Upper lobe of right lung (tissue), 1 donor: ENCODE data around the gene DYNC1LI1. TPM values are rescaled to one million over a fixed set of nuclear protein-coding genes. Genes with fewer than 3 reads are reported as not detected.

Source experiments
- ATAC-seq: fragments of 200-7000 bp; cut with Tn5 transposase; one replicate; pipeline ENCODE4 v1.9.1; 2020; ENCODE audit warnings: mild to moderate bottlenecking, moderate library complexity
- DNase-seq: peaks from one replicate; pipeline ENCODE4 v3.0.0-alpha.2; 2020
- H3K27ac ChIP-seq: fragments of 200-600 bp; one replicate; pipeline ENCODE4 v1.8.0; 2022
- H3K27me3 ChIP-seq: fragments of 200-600 bp; one replicate; pipeline ENCODE4 v1.8.0; 2022; ENCODE audit warnings: mild to moderate bottlenecking
- H3K36me3 ChIP-seq: fragments of 200-600 bp; one replicate; pipeline ENCODE4 v1.8.0; 2022
- H3K4me1 ChIP-seq: fragments of 200-600 bp; one replicate; pipeline ENCODE4 v1.8.0; 2022
- H3K4me3 ChIP-seq: fragments of 200-600 bp; one replicate; pipeline ENCODE4 v1.8.0; 2022; ENCODE audit warnings: mild to moderate bottlenecking
- H3K9me3 ChIP-seq: fragments of 200-600 bp; one replicate; pipeline ENCODE4 v1.8.0; 2022
- CTCF ChIP-seq: fragments of 200-600 bp; IDR thresholded peaks from one replicate; pipeline ENCODE4 v1.8.0; 2022; ENCODE audit warnings: antibody characterized with exemption
- intact Hi-C: fragments of 100-400 bp; cut with DNase I; formaldehyde crosslinking; loops from one replicate; pipeline ENCODE4 v1.11.0; 2022
- total RNA-seq: library from RNA; stranded (reverse); fragmentation: NEBNext Ultra II Directional; extraction: Animal tissue kit (Norgen Biotek cat#: 25700); gene quantifications from one replicate; pipeline ENCODE4 v1.2.1, GENCODE V29; 2021
- donor health status: DM: no; HTN: yes; CAD: no; lungs with severe emphysema.

The DYNC1LI1 gene
- total RNA-seq, 1 donor from 2014 or later, result 37.8 TPM

- Histone ChIP-seq H3K9me3 (no peaks in the 10 kb centered on the region), H3K4me1 (peaks cover 16% of the 10 kb centered on the region), H3K36me3 (peaks cover 42% of the 10 kb centered on the region), H3K4me3 (no peak overlapping the region), H3K27ac (no peak overlapping the region), H3K27me3 (no peaks in the 10 kb centered on the region)
- no peak for TF ChIP-seq CTCF
- no peak for ATAC-seq
- DNase-seq, result no peak
- intact Hi-C loops, result no loop called here
Observed at GRCh38 chr3:32488474-32489008, 82.1 kb downstream of the DYNC1LI1 start.

- no peak for ATAC-seq
- no peak for TF ChIP-seq CTCF
Observed at GRCh38 chr3:32487781-32488473, 82.7 kb downstream of the DYNC1LI1 start.

GRCh38 chr3:32484436-32484835, 86.2 kb downstream of the DYNC1LI1 start:
- H3K4me3 ChIP-seq, result no peak overlapping the region
- intact Hi-C loops, result no loop called here
- no peaks in the 10 kb centered on the region for H3K4me1 ChIP-seq
- H3K9me3 ChIP-seq, result no peaks in the 10 kb centered on the region
- H3K27ac ChIP-seq, result peak overlapping the region; percentile 39
- no peak for TF ChIP-seq CTCF
- no peaks in the 10 kb centered on the region for H3K27me3 ChIP-seq
- peak; percentile 74 for ATAC-seq
- no peak for DNase-seq
- H3K36me3 ChIP-seq, result peaks cover 48% of the 10 kb centered on the region

More at GRCh38 chr3:32487781-32488473, 82.7 kb downstream of the DYNC1LI1 start:
- Histone ChIP-seq H3K9me3 (no peaks in the 10 kb centered on the region), H3K27me3 (no peaks in the 10 kb centered on the region), H3K4me1 (peaks cover 10% of the 10 kb centered on the region), H3K27ac (no peak overlapping the region), H3K4me3 (no peak overlapping the region), H3K36me3 (peaks cover 48% of the 10 kb centered on the region)
- intact Hi-C loops, result no loop called here
- DNase-seq, result no peak

GRCh38 chr3:32483772-32484171, 86.9 kb downstream of the DYNC1LI1 start:
- Histone ChIP-seq H3K4me1 (no peaks in the 10 kb centered on the region), H3K27me3 (no peaks in the 10 kb centered on the region), H3K4me3 (no peak overlapping the region), H3K36me3 (peaks cover 45% of the 10 kb centered on the region), H3K27ac (peak overlapping the region; percentile 30), H3K9me3 (no peaks in the 10 kb centered on the region)
- DNase-seq (no peak), ATAC-seq (no peak)
- TF ChIP-seq CTCF, result no peak
- intact Hi-C loops, result no loop called here

GRCh38 chr3:32482693-32483092, 88.0 kb downstream of the DYNC1LI1 start:
- Histone ChIP-seq H3K9me3 (no peaks in the 10 kb centered on the region), H3K36me3 (peaks cover 40% of the 10 kb centered on the region)

More at GRCh38 chr3:32482693-32483092, 88.0 kb downstream of the DYNC1LI1 start:
- no peak for ATAC-seq
- no peak for TF ChIP-seq CTCF
- Histone ChIP-seq H3K27ac (no peak overlapping the region), H3K4me3 (no peak overlapping the region), H3K4me1 (no peaks in the 10 kb centered on the region), H3K27me3 (no peaks in the 10 kb centered on the region)
- intact Hi-C loops, result no loop called here
- no peak for DNase-seq
